Loucy (cell line): ENCODE measurements around the gene PRKN.

Experiments
- CTCF ChIP-seq: fragments of 200-600 bp; sonication (generic); conservative IDR thresholded peaks from 2 replicates; pipeline ENCODE4 v1.5.1; 2014; ENCODE audit warnings: mild to moderate bottlenecking, antibody characterized with exemption, low read length
- EZH2phosphoT487 ChIP-seq: fragments of 200-600 bp; IDR thresholded peaks from 2 replicates; pipeline ENCODE4 v1.6.1; 2018; ENCODE audit warnings: antibody characterized with exemption, mild to moderate bottlenecking, moderate library complexity, borderline replicate concordance

- no peak for TF ChIP-seq CTCF
- TF ChIP-seq EZH2phosphoT487: no peak
These were observed 467.5 kb downstream of the PRKN start for GRCh38 chr6:162260027-162260426.
